ENCODE results near the gene STX5. TPM values are rescaled to one million over a fixed set of nuclear protein-coding genes. Genes with fewer than 3 reads are reported as not detected.

The STX5 gene
- polyA plus RNA-seq, 2 of the 4 experiments (the other 2 are of a cell fraction), result 19.5 to 32.3 TPM

- FAIRE-seq, result no peak
- DNase-seq (ENCODE audit: low read depth in 1 of 2, low spot score in 1 of 2), result peak in 1 of 2 experiments; percentile 27
- ChIA-PET POLR2A (interaction anchor here (1.4 to 3.6 kb wide), 3 partner anchors 17 to 197 kb away, joined by 4 to 59 read pairs (median 8); partner anchors contain the start of genes TUT1 and WDR74), CTCF (interaction anchor here (0.6 to 8.3 kb wide), 10 partner anchors 13 to 394 kb away, joined by 3 to 211 read pairs (median 3); partner anchors contain the start of genes C11orf98, CSKMT and TAF6L)
- 77% methylated on average over 5 of the region's 5 CpGs for WGBS (ENCODE audit: missing lambda C conversion rate)
- H3K4me1 ChIP-seq, result peaks cover 37% of the 10 kb centered on the region
- peak overlapping the region; percentile 60 for H3K4me2 ChIP-seq
- no peak overlapping the region for H3K4me3 ChIP-seq
- H3K9me3 ChIP-seq, result no peaks in the 10 kb centered on the region
- no peak for ATAC-seq
- no peak overlapping the region for H3K27ac ChIP-seq
- 0 out of 2 replicates have a peak, but pooled peaks have one; percentile 7 for TF ChIP-seq GATA3 (IDR thresholded peaks at IDR 0.05; ENCODE audit: borderline replicate concordance)
- no peak for TF ChIP-seq CBX8 (IDR thresholded peaks at IDR 0.05)
- TF ChIP-seq HDAC2 (IDR thresholded peaks at IDR 0.05), result no peak
Observed at GRCh38 chr11:62788991-62789390, 42.9 kb downstream of the STX5 start.

GRCh38 chr11:62787005-62787759 lies 44.7 kb downstream of the STX5 start, which contains the start of gene TMEM179B:
Gene TMEM179B (plus strand): TSS chr11:62787402. CDS start chr11:62787432, 30 bp downstream.
- H3K27ac ChIP-seq, result peak within 1 kb of the TSS; percentile 89 to 96
- ChIA-PET CTCF (interaction anchor here (0.5 to 8.3 kb wide), 50 partner anchors 9 to 1531 kb away, joined by 3 to 211 read pairs (median 4); partner anchors contain the start of genes C11orf98, CSKMT, HNRNPUL2 and NXF1), POLR2A (interaction anchor here (0.6 to 3.6 kb wide), 17 partner anchors 12 to 196 kb away, joined by 3 to 59 read pairs (median 8); partner anchors contain the start of genes C11orf98, CSKMT, HNRNPUL2 and NXF1)
- no peak for FAIRE-seq
- H3K4me3 ChIP-seq, result peak within 1 kb of the TSS; percentile 78
- peaks cover 33% of the 10 kb centered on the region for H3K4me1 ChIP-seq
- peak; percentile 77 to 79 for ATAC-seq
- H3K4me2 ChIP-seq, result peak within 1 kb of the TSS; percentile 77
- no peaks in the 10 kb centered on the region for H3K9me3 ChIP-seq
- WGBS (ENCODE audit: missing lambda C conversion rate), result 2% methylated on average over 39 of the region's 88 CpGs
- peak; percentile 93 to 98 for DNase-seq (ENCODE audit: low read depth in 1 of 2, low spot score in 1 of 2)
- TF ChIP-seq USF2 (IDR thresholded peaks at IDR 0.05) (no peak; the same call in 1 of the 2 replicates), ATOH8 (CRISPR knock-in tag; IDR thresholded peaks at IDR 0.05; ENCODE audit: low read depth) (no peak), KDM5A (IDR thresholded peaks at IDR 0.05) (peak; percentile 70), TP53 (CRISPR knock-in tag; IDR thresholded peaks at IDR 0.05) (peak; percentile 85), EHF (CRISPR knock-in tag; IDR thresholded peaks at IDR 0.05) (no peak), PBX3 (IDR thresholded peaks at IDR 0.05) (peak; percentile 79), TFCP2L1 (CRISPR knock-in tag; IDR thresholded peaks at IDR 0.05) (no peak), PHF8 (IDR thresholded peaks at IDR 0.05; ENCODE audit: borderline replicate concordance, low read depth) (peak; percentile 90), EHMT2 (IDR thresholded peaks at IDR 0.05; ENCODE audit: low read depth) (no peak), FOSL2 (IDR thresholded peaks at IDR 0.05) (no peak), FOSL2 (CRISPR knock-in tag; IDR thresholded peaks at IDR 0.05) (peak; percentile 89), JUN (IDR thresholded peaks at IDR 0.05) (peak; percentile 93 to 99), RAD21 (conservative IDR thresholded peaks at IDR 0.05 in 1 of 2, IDR thresholded peaks at IDR 0.05 in 1 of 2) (peak; percentile 29 to 38; a peak in 2 of 5 replicates), NR3C1 (IDR thresholded peaks at IDR 0.05) (no peak), CEBPB (IDR thresholded peaks at IDR 0.05) (no peak; a peak in 1 of 4 replicates), MAZ (IDR thresholded peaks at IDR 0.05; ENCODE audit: borderline replicate concordance, low read depth, low read length) (no peak), POLR2A (IDR thresholded peaks at IDR 0.05; ENCODE audit: low read length) (peak; percentile 97), ESRRA (IDR thresholded peaks at IDR 0.05; ENCODE audit: borderline replicate concordance, low read length) (no peak), MAFK (IDR thresholded peaks at IDR 0.05; ENCODE audit: partially characterized antibody) (no peak), GATA3 (IDR thresholded peaks at IDR 0.05; ENCODE audit: borderline replicate concordance) (peak; percentile 53; the same call in 1 of the 2 replicates)
- TF ChIP-seq, protein P1, sequence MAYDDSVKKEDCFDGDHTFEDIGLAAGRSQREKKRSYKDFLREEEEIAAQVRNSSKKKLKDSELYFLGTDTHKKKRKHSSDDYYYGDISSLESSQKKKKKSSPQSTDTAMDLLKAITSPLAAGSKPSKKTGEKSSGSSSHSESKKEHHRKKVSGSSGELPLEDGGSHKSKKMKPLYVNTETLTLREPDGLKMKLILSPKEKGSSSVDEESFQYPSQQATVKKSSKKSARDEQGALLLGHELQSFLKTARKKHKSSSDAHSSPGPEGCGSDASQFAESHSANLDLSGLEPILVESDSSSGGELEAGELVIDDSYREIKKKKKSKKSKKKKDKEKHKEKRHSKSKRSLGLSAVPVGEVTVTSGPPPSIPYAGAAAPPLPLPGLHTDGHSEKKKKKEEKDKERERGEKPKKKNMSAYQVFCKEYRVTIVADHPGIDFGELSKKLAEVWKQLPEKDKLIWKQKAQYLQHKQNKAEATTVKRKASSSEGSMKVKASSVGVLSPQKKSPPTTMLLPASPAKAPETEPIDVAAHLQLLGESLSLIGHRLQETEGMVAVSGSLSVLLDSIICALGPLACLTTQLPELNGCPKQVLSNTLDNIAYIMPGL (CRISPR knock-in tag; IDR thresholded peaks at IDR 0.05; ENCODE audit: borderline replicate concordance), result peak; percentile 27; the same call in 1 of the 2 replicates
- TF ChIP-seq, protein P2, sequence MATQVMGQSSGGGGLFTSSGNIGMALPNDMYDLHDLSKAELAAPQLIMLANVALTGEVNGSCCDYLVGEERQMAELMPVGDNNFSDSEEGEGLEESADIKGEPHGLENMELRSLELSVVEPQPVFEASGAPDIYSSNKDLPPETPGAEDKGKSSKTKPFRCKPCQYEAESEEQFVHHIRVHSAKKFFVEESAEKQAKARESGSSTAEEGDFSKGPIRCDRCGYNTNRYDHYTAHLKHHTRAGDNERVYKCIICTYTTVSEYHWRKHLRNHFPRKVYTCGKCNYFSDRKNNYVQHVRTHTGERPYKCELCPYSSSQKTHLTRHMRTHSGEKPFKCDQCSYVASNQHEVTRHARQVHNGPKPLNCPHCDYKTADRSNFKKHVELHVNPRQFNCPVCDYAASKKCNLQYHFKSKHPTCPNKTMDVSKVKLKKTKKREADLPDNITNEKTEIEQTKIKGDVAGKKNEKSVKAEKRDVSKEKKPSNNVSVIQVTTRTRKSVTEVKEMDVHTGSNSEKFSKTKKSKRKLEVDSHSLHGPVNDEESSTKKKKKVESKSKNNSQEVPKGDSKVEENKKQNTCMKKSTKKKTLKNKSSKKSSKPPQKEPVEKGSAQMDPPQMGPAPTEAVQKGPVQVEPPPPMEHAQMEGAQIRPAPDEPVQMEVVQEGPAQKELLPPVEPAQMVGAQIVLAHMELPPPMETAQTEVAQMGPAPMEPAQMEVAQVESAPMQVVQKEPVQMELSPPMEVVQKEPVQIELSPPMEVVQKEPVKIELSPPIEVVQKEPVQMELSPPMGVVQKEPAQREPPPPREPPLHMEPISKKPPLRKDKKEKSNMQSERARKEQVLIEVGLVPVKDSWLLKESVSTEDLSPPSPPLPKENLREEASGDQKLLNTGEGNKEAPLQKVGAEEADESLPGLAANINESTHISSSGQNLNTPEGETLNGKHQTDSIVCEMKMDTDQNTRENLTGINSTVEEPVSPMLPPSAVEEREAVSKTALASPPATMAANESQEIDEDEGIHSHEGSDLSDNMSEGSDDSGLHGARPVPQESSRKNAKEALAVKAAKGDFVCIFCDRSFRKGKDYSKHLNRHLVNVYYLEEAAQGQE (IDR thresholded peaks at IDR 0.05), result no peak; the same call in 1 of the 2 replicates
- TF ChIP-seq, protein P3, sequence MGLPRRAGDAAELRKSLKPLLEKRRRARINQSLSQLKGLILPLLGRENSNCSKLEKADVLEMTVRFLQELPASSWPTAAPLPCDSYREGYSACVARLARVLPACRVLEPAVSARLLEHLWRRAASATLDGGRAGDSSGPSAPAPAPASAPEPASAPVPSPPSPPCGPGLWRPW (IDR thresholded peaks at IDR 0.05), result no peak
- TF ChIP-seq, protein P4, sequence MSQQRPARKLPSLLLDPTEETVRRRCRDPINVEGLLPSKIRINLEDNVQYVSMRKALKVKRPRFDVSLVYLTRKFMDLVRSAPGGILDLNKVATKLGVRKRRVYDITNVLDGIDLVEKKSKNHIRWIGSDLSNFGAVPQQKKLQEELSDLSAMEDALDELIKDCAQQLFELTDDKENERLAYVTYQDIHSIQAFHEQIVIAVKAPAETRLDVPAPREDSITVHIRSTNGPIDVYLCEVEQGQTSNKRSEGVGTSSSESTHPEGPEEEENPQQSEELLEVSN (IDR thresholded peaks at IDR 0.05; ENCODE audit: borderline replicate concordance, low read depth), result peak; percentile 48; the same call in 1 of the 2 replicates

Measured in A549 (cell line).